Upper lobe of left lung (tissue), 6 donors: ENCODE results near the gene PRDM7. TPM values are rescaled to one million over a fixed set of nuclear protein-coding genes. Genes with fewer than 3 reads are reported as not detected.
A peak's percentile ranks its signal among the peaks of the same experiment; 100 is the strongest.

Experiments used
- ATAC-seq, 2 donors: fragments of 200-7000 bp; cut with Tn5 transposase; one replicate each; pipeline ENCODE4 v1.9.1; 2022; ENCODE audit warnings: mild to moderate bottlenecking in 2 of 2, moderate library complexity in 2 of 2; ENCODE audit not compliant: low FRiP score in 2 of 2
- DNase-seq, 2 donors: peaks; one replicate each; pipeline ENCODE4 v3.0.0-alpha.2; 2019 to 2020
- H3K27ac ChIP-seq, 4 donors: fragments of 200-600 bp; sonication (generic); one replicate each; pipeline ENCODE4 v1.5.1; 2016 to 2019
- H3K27me3 ChIP-seq, 4 donors: fragments of 200-600 bp; sonication (generic); one replicate each; pipeline ENCODE4 v1.5.1; 2017 to 2019
- H3K36me3 ChIP-seq, 4 donors: fragments of 200-600 bp; sonication (generic); one replicate each; pipeline ENCODE4 v1.5.1; 2016 to 2019
- H3K4me1 ChIP-seq, 4 donors: fragments of 200-600 bp; sonication (generic); one replicate each; pipeline ENCODE4 v1.5.1; 2018 to 2019
- H3K4me3 ChIP-seq, 4 donors: fragments of 200-600 bp; sonication (generic); one replicate each; pipeline ENCODE4 v1.5.1; 2017 to 2019; ENCODE audit warnings: mild to moderate bottlenecking in 2 of 4, moderate library complexity in 1 of 4
- H3K9me3 ChIP-seq, 4 donors: fragments of 200-600 bp; sonication (generic); one replicate each; pipeline ENCODE4 v1.5.1; 2018 to 2019
- CTCF ChIP-seq, 6 experiments: fragments of 450-650 bp in 4 of 6; fragments of 200-600 bp in 2 of 6; sonication (generic) in 2 of 6; IDR thresholded peaks; one replicate each; pipeline ENCODE4 v1.5.1; 2016 to 2019; ENCODE audit warnings: antibody characterized with exemption in 6 of 6
- EP300 ChIP-seq, 4 donors: sonication (generic); formaldehyde crosslinking; IDR thresholded peaks; one replicate each; pipeline ENCODE4 v1.5.1; 2017; ENCODE audit warnings: antibody characterized with exemption in 4 of 4, control low read depth in 2 of 4
- POLR2A ChIP-seq, 4 donors: fragments of 450-650 bp; IDR thresholded peaks; one replicate each; pipeline ENCODE4 v1.5.1; 2016 to 2017; ENCODE audit warnings: antibody characterized with exemption in 4 of 4, mild to moderate bottlenecking in 2 of 4
- POLR2AphosphoS5 ChIP-seq, 2 donors: sonication (generic); formaldehyde crosslinking; IDR thresholded peaks; one replicate each; pipeline ENCODE4 v1.5.1; 2017; ENCODE audit warnings: antibody characterized with exemption in 2 of 2
- WGBS, 2 donors: methylation state at CpG; one replicate each; pipeline ENCODE4 v1.1.5; 2017 to 2018; 5-methylcytosine and 5-hydroxymethylcytosine counted together
- total RNA-seq, 6 donors: library from RNA; depleted of rRNA in 4 of 6; stranded (reverse); fragments of >200 nt in 4 of 6; gene quantifications; one replicate each; pipeline versions ENCODE4 v1.1.0 to v1.2.1, GENCODE V29; 2016 to 2021
- donor health status: DM: no; HTN: no; CAD: no; lungs with moderate emphysema.
- donor health status: DM: no; HTN: yes; CAD: no; lungs with severe emphysema.

PRDM7 gene
- total RNA-seq, 6 donors from 2014 or later: not detected

- WGBS, 2 donors: 72 to 76% methylated on average over 9 of the region's 9 CpGs
- no peak for TF ChIP-seq EP300 (IDR thresholded peaks at IDR 0.05)
- no peak for TF ChIP-seq POLR2A (IDR thresholded peaks at IDR 0.05)
- no peak for TF ChIP-seq CTCF (IDR thresholded peaks at IDR 0.05)
- no peak for TF ChIP-seq POLR2AphosphoS5 (IDR thresholded peaks at IDR 0.05)
- H3K4me1 ChIP-seq: peaks cover 23 to 37% (median 31%) of the 10 kb centered on the region in 4 donors
- no peak for DNase-seq
- peaks cover 0 to 9% (median 3%) of the 10 kb centered on the region in 4 donors for H3K27me3 ChIP-seq
- H3K9me3 ChIP-seq: no peaks in the 10 kb centered on the region
- no peak for ATAC-seq
- H3K27ac ChIP-seq: peak overlapping the region in 1 of 4 donors; percentile 61
- H3K4me3 ChIP-seq: peak overlapping the region in 3 of 4 donors; percentile 72 to 87 (median 75)
- H3K36me3 ChIP-seq: no peaks in the 10 kb centered on the region
Measured at GRCh38 chr16:90020260-90020837, 56.8 kb downstream of the PRDM7 start.

GRCh38 chr16:90019543-90020259 lies 57.4 kb downstream of the PRDM7 start:
- H3K27me3 ChIP-seq: peaks cover 0 to 9% (median 3%) of the 10 kb centered on the region in 4 donors
- H3K9me3 ChIP-seq: no peaks in the 10 kb centered on the region
- WGBS, 2 donors: 8 to 10% methylated on average over 1 to 28 of the region's 57 CpGs
- H3K36me3 ChIP-seq: no peaks in the 10 kb centered on the region
- peak overlapping the region; percentile 32 to 63 (median 60) for H3K27ac ChIP-seq
- H3K4me3 ChIP-seq: peak overlapping the region; percentile 47 to 87 (median 74)
- DNase-seq: peak; percentile 38 to 93
- ATAC-seq: peak in 1 of 2 donors; percentile 37
- TF ChIP-seq EP300 (IDR thresholded peaks at IDR 0.05) (no peak), POLR2A (IDR thresholded peaks at IDR 0.05) (no peak), CTCF (IDR thresholded peaks at IDR 0.05) (peak in 5 of 6 experiments; percentile 45 to 56 (median 53))
- H3K4me1 ChIP-seq: peaks cover 23 to 37% (median 31%) of the 10 kb centered on the region in 4 donors

DNA sequence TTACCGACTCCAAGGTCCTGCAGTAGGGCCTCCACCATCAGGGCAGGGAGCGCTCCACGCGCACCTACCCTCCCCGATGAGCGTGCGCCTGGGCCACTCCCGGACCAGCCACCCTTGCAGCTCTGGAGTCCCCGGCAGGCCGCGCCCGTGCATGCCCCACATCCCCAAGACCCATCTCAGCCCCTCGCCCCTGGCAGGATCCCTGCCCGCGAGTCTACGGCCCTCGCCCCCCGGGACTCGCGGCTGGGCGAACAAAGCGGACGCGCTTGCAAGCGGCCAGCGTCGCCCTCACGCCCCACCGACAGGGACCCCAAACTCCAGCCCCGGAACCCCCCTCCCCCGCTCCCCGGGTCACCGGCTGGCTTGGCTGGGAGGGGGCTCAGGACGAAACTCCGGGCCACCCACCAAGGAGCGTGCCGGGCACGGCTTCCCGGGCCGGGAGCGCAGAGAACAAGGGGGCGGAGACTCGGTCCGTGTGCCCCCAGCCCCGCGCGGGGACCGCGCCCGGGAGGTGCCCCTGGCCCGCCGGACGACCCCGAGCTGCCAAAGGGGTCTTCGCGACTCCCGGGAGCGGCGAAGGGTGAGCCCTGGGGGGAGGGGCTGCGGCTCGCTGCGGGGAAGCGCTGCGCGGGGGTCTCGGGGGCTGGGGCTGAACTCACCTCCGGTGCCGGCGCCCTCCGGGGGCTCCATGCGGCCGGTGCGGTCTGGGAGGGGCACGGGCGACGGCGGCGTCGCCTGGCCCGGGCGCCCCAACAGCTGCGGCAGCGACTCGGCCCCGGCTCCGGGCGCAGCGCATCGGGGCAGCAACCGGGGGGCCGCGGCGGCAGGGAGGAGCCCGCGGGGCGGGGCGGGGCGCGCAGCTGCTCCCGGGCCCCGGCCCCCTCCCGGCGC lies 58.2 kb downstream of the PRDM7 start, which contains the start of gene DBNDD1:
Gene DBNDD1, minus strand, starts transcription at position 805 of the 891 bp plus-strand sequence. Its CDS starts 115 bp downstream, at position 690.
- Histone ChIP-seq H3K27ac (peak within 1 kb of the TSS; percentile 32 to 63 (median 60)), H3K36me3 (no peaks in the 10 kb centered on the region), H3K9me3 (no peaks in the 10 kb centered on the region), H3K27me3 (peaks cover 0 to 9% (median 3%) of the 10 kb centered on the region in 4 donors), H3K4me3 (peak within 1 kb of the TSS; percentile 47 to 87 (median 74)), H3K4me1 (peaks cover 23 to 37% (median 31%) of the 10 kb centered on the region in 4 donors)
- WGBS, 2 donors: 2 to 10% methylated on average over 6 to 20 of the region's 103 CpGs
- TF ChIP-seq EP300 (IDR thresholded peaks at IDR 0.05) (no peak), POLR2AphosphoS5 (IDR thresholded peaks at IDR 0.05) (no peak), CTCF (IDR thresholded peaks at IDR 0.05) (no peak), POLR2A (IDR thresholded peaks at IDR 0.05) (no peak)
- peak in 1 of 2 donors; percentile 86 for DNase-seq
- ATAC-seq: no peak

DNA sequence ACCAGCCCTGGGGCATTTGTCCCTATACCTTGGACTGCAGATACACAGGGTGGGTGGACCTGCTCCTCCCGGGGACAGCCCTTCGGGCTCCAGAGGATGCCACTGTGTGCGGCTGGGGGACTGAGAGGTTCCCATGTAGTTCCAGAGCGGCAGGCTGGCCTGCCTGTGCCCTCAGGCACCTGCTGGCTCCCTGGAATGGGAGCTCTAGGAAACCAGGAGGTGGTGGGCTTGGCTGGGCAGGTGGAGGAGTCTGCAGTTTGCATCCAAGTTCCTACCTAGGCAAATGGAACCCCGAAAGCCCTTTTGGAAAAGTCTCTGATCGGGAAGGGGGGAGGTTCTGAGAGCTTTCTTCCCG lies 58.9 kb downstream of the PRDM7 start:
- TF ChIP-seq POLR2A (IDR thresholded peaks at IDR 0.05): no peak
- TF ChIP-seq POLR2AphosphoS5 (IDR thresholded peaks at IDR 0.05): no peak
- TF ChIP-seq CTCF (IDR thresholded peaks at IDR 0.05): no peak
- no peak for TF ChIP-seq EP300 (IDR thresholded peaks at IDR 0.05)
- Histone ChIP-seq H3K4me3 (peak overlapping the region in 3 of 4 donors; percentile 72 to 87 (median 75)), H3K36me3 (no peaks in the 10 kb centered on the region), H3K27ac (no peak overlapping the region), H3K4me1 (peaks cover 23 to 34% (median 29%) of the 10 kb centered on the region in 4 donors), H3K27me3 (peaks cover 0 to 9% (median 3%) of the 10 kb centered on the region in 4 donors), H3K9me3 (no peaks in the 10 kb centered on the region)
- WGBS, 2 donors: 18 to 56% methylated on average over 3 to 7 of the region's 7 CpGs
- ATAC-seq (no peak), DNase-seq (no peak)
